Stimulated activated CD8-positive, alpha-beta memory T cell treated with anti-CD3 and anti-CD28 coated beads, Interleukin-2, amount 100 ng/mL, for 1 hour (primary cell): ENCODE results near the gene PTRH1.
"Not testable (repeated sequence)": the region's sequence is repeated elsewhere in the genome, so short reads cannot be mapped to it uniquely, and the experiment has no call there.

Experiments
- DNase-seq, 2 donors: peaks; one replicate each; pipeline ENCODE4 v3.0.0-alpha.2; 2020; ENCODE audit warnings: low read depth in 2 of 2

Gene PTRH1, protein sequence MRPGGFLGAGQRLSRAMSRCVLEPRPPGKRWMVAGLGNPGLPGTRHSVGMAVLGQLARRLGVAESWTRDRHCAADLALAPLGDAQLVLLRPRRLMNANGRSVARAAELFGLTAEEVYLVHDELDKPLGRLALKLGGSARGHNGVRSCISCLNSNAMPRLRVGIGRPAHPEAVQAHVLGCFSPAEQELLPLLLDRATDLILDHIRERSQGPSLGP

DNA sequence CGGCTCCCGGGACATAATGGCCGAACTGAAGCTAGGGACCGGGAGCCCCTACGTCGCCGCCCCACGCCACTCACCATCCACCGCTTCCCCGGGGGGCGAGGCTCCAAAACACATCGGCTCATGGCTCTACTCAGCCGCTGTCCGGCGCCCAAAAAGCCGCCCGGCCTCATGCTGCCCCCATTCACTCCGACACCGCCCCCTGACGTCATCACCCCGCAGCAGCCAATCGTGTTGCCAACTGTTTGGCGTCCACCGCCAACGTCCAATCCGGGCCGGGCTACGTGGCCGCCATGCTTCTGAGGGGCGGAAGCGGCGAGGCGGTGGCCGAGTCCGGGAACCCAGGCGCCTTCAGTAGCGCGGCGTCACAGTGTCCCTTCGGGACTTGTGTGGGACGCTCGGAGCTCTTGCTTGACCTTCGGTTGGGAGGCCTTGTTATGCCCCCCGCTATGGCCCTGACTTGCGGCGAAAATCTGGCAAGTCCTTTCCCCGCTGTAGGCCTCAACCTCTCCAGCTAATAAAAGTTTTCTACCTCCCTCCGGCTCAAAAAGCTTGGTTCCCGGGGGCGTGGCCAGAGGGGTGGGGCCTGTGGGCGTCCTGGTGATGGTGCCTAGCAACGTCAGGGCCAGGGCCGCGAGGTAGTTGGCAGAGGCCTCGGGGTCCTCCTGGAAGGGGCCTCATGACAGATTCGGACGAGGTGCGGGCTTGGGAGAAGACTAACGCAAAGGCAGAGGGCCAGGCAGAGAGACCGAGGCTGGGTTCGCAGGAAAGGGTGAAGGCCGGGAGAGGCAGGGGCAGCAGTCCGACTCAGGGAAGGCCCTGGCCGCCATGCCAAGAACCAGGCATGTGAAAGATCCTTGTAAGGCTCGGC, at the start of gene PTRH1, which contains the start of gene TTC16:
PTRH1 (minus strand) TSS at position 194 of the 868 bp plus-strand sequence; CDS start at position 170, 24 bp downstream.
TTC16 (plus strand) TSS at position 610 of the 868 bp plus-strand sequence; CDS start at position 677, 67 bp downstream.
- DNase-seq: peak; percentile 94 to 96

DNA sequence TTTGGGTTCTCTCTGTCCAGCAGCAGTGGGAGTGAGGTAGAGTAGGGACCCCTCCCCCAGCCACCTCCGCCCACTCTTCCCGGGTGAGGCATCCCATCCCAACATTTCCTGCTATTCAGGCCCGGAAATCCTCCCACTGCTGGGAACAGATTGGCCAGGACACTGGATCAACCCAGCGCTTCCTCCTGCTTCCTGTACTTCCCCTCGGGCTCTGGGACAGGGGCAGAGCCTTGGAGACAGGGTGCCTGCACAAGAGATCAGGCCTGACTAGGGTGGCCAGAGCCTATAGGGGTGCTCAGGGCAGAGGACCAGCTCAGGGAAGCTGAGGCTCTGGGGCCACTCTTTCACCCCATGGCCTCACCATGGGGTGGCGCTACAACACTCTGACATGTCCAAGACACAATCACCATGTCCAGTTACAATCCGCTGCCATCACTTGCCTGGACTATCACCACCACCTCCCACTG, 48.5 kb upstream of the PTRH1 start:
- no peak for DNase-seq

DNA sequence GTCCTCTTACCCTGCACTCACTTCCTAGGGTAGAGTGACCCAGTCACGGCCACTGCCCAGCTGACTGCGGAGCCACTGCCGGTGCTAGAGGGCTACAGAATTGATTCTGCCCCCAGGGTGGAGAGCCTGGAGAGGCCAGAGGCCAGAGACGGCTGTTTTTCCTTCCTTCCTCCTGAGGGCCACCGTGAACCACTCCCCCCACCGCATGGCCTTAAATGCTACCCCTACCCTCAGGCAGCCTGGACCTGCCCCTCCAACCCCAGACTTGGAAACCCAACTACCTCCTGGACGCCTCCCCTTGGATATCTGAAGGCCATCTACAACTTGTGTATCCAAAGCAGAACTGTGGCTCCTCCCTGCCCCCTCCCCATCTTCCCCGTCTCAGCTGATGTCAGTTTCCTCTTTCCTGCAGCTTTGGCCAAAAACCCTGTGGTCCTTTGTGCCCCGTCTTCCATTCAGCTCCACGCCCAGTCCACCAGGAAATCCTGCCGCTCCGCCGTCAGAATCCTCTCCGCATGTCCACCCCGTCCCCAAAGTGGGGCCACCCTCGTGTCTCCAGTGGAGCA, 46.7 kb upstream of the PTRH1 start:
- DNase-seq: no peak

DNA sequence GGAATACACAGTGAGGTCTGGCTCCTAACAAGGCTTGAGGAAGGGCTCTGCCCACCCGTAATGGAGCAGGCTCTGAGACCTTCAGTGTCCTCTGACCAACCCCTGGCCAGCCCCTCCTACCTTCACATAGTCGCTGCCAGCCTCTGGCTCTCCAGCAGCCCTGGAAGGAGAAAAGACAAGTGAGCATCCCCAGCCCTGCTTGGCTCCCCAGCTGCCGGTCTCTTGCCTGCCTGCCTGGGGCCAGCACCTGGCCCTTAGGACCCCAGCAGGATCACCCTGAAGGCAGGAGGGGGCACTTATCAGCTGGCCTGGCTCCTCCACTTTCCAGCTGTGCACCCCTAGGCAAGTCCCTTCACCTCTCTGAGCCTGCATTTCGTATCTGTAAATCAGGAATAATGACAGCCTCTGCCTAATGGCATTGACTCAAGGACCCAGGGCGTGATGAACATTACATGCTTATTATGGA, 46.1 kb upstream of the PTRH1 start:
- DNase-seq: no peak

DNA sequence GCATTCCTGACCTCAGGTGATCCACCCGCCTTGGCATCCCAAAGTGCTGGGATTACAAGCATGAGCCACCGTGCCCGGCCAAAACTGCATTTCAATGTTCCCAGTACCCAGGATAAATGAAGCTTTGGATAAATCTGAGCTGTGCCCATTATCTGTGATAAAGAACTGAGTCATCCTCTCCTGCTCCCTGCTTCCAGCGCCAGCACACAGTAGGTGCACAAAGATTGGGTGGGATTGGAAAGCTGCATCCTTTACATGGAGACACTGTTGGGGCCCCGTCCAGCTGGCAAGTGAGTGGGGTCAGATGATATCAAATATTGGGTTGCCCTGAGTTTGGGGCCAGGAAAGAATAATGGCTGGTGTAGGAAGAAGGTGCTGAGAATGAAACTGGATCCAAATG, 45.6 kb upstream of the PTRH1 start:
- DNase-seq: no peak

DNA sequence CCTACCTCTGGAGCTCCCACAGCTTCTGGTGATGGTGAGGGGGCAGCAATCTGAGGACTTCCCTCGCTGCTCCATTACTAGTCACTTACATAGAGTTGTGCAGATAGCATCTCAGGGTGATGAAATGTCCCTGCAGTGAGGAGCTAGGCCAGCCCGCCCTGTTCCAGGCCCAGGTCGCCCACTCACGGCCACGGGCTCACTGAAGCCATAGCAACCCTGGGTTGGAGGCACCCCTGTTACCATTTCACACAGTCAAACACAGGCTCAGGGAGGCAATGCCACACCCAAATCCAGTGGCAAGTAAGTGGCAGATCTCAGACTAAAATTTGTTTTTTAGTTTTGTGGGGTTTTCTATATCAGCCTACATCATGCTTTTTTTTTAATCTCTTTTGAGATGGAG, 43.4 kb upstream of the PTRH1 start:
- no peak for DNase-seq

DNA sequence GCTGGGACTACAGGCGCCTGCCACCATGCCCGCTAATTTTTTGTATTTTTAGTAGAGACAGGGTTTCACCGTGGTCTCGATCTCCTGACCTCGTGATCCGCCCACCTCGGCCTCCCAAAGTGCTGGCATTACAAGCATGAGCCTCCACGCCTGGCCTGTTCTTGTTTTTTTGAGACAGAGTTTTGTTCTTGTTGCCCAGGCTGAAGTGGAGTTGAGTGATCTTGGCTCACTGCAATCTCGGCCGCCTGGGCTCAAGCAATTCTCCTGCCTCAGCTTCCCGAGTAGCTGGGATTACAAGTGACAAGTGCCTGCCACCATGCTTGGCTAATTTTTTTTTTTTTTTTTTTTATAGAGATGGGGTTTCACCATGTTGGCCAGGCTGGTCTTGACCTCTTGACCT, 41.3 kb upstream of the PTRH1 start:
- not testable (repeated sequence) for DNase-seq

DNA sequence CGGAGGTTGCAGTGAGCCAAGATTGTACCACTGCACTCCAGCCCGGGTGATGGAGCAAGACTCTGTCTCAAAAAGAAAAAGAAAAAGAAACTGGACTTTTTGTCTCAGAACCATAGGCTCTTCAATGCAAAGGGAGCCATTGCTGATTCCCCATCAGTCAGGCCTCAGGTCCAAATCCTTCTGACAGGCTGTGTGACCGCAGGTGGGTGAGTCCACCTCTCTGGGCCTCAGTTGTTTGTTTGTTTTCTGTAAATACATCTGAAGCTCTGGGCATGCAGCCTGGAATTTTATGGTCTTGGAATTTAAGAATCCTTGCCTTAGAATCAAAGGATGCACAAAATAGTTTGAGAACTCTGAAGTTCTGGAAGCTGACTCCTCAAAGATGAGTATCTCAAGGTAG, 40.8 kb upstream of the PTRH1 start:
- DNase-seq: no peak

DNA sequence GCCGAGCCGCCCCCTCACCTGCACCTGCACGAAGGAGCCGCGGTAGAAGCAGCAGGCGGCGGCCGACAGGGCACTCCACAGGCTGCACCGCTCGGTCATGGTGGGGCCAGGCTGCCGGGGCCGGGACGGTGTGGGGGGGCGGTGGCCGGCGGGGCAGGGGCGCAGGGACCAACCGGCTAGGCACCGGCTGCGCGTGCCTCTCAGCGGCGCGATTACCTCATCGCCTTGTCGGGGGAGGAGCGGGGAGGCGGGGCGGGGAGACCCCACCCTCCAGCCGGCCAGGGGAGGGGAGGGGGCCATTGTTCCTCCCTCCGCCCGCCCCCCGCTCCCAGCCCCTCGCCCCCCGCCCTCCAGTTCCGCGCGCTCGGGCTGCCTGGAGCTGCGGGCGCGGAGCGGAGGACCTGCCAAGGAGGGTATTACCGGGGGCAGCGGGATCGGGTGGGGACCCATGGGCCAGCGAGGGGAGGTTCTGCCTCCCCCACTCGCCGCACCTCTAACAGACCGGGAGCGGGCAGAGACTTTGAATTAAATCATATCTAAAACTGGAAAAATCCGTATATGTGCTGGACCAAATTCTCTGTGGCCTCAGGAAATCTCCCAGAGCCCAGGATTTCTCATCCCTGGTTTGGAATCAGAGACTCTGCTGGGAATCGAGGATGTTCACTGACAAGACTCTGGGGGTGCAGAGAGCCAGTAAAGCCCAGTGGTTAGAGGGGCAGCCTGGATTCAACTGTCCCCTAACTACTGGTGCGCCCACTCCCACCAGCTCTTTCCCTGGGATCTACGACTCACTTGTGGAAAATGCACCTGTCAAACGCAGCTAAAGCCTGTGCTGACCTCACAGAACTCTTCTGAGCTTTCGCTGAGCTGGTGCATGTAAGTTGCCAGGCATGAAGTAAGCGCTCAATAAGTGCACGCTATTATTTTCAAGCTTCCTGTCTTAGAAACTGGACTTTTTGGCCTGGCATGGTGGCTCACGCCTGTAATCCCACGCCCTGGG, 39.9 kb upstream of the PTRH1 start:
- DNase-seq: no peak

DNA sequence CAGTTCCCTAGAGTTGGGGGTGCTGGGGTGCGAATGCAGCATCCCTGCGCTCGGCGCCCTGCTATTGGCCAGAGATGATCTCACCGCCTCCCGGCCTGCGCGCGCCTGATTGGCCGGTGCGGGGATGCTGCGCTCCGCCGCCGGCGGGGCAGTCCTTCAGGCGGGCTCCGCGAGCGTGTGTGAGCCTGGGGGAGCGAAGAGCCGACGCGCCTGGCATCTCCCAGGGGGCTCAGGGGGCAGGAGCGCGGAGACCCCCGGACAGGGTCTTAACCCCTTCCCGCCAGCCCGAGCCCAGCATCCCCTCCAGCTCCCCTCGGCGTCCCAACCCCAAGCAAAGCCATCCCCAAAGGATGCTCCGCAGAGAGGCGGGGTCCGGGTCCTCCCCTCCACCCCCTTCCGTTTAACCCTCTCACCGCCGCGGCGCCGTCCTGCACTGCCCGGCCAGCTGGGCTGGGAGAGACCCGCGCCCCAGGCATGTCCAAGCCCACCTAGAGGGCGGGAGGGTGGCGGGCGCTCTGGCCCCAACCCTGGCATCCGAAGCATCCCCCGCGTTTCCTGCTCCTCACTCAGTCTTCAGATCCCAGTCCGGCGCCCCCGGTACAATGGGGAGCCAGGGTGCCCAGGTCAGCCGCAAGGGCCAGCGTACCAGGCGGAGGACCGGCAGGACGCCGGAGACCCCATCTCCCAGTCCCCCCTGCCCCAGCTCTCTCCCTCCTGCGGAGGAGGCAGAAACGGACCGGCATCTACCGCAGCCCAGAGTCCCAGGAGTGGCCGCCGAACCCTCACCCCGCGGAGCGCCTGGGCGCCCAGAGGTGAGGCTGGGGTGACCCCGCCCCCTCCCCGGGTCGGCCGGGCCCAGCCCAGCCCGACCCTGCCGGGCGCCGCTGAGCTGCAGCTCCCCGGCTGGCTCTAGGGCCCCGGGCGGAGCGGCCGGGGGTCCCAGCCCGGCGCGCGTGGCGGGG, 38.9 kb upstream of the PTRH1 start:
- DNase-seq: no peak

DNA sequence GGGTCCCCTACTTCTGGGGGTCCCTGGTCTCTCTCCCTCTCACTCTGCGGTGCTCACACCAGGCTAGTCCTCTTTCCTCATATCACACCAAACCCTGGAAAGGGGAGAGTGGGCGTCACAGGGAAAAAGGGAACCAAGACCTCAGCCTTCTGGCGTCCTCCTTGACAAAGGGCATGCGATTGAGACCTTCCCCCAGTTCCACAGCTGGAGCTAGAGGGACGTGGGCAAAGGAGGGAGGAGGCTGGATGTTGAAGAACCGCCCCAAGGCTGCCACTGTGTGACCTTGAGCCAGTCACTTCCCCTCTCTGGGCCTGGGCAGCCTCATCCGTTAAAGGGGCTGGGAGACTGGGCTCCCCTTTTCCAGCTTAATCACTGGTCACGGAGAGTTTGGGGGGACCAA, 38.2 kb upstream of the PTRH1 start:
- no peak for DNase-seq

DNA sequence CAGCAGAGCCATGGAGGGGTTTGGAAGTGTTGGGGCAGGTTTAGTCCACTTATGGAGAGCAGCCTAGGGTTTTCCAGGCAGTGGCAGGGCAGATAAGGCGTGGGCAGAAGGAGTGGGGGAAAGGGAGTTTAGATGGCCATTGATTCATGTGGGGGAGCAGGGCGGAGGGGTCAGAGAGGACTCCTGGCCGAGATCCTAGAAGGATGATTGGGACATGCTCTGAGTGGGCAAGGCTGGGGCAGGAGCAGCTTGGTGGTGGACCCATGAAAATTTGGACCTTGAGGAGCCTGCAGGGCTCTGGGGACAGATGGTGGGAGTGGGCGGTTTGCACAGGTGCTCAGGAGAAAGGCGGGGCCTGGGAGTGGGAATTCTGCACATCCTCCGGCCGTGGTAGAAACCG, 37.7 kb upstream of the PTRH1 start:
- DNase-seq: no peak

DNA sequence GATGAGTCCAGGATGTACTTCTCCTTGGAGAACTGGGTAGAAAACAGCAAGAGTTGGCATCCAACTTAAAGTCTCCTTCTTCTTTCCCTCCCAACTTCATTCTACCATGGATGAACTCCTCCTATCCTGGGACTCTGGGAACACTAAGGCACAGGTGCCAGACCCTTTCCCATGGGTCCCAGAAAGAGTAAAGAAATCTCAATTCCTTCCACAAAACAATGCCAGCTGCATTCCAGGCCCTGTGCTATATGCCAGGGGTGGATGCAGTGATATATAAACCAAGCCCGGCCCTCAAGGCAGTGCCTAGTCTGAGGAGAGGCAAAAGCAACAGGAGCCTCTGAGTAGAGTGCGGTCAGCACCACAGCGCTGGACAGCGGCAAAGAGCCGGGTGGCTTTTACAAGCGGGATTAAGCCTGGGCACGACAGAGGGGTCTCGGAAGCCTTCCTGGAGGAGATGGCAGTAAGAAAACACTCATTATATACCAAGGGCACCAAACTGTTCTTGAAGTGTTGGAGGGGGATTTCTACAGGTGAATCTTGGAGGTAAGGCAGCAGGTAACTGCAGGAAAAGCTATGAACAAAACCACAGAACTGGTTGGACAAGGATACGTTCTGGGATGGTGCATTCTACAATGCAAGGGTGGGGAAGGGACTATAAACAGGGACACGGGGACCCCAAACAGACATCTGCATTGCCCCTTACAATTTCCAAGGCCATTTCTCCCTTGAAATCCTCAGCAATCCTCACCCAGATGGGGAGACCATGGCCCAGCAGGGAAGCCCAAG, 36.0 kb upstream of the PTRH1 start:
- no peak for DNase-seq

DNA sequence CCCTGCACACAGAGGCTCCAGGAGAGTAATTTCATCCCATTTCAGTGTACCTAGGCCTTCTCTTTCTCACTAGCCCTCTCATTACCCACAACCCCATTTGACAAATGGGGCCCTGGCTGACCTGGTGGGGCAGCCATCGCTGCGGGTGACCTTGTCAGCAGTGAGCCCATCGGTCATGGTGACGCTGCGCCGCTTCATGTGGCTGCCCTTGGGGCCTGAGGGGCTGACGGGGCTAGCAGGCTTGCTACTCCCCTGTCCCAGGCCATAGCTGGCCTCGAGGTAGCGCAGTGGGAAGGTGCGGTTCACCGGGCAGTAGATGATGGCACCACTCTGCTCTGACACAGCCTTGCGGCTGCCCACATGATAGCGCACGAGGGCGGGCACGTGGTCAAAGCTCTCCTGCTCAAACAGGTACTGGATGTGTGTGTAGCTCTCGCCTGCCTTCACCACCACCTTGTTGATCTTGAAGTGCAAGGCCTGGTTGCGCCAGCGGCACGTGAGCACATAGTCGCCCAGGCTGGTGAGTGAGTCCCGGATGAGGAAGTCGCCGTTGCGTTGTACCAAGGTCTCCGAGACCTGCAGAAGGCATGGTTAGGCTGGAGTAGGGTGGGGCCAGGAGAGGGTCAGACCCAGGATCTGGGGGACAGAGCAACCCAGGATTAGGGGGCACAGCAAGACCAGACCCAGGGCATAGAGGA, 33.8 kb upstream of the PTRH1 start:
- no peak for DNase-seq

DNA sequence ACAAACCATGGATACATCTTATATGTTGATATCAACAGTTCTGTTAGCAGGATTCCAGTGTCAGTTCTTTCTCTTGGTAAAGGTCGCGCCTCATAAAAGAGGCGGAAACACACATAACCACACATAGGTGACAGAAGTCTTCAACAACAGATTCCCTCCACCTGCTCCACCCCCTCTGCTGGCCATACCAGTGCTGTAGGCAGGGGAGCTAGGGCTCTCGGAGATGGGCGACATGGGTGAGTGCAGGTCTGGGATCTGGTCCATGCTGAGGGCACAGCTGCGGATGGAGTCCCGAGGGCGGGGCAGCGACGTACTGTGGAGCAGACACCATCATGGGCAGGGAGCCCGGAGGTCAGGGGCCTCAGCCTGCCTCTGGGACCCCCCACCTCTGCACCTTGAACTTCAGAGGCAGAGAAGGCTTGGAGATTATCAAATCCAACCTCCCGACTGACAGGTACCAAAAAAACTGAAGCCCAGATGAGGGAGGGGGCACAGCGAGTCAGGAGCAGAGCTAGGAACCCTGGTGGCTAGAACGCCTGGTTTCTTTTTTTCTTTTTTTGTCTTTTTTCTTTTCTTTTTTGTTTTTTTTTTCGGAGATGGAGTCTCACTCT, 31.6 kb upstream of the PTRH1 start:
- no peak for DNase-seq

DNA sequence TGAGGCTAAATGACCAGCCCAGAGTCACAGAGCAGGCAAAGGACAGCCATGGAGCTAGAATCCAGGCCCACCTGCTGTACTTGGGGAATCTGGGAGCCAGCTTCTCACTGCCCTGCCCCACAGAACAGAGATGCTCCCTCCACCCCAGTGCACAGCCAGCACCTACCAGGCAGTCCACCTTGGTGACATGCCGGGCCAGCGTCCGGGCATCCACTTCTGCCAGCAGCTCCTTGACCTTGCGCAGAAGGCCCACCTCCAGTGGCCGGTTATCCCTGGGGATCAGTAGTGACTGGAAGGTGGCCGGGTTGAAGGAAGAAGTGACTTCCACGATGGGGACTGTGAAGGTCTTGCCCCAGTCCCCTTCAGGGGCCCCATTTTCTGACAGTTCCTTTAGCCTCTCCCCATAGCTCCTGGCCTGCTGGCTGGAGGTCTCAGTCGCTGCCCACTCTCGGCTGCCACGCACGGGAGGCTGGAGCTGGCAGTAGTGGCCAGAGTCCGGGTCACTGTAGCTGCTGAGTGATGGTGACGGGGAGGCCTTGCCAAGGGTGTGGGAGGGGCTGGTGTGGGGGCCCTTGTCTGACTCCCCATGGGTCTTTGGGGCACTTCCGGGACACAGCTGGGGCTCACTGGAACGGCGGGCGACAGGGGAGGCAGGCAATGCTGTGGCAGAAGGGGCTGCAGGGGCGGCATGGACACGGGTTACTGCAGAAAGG, 29.1 kb upstream of the PTRH1 start:
- no peak for DNase-seq

DNA sequence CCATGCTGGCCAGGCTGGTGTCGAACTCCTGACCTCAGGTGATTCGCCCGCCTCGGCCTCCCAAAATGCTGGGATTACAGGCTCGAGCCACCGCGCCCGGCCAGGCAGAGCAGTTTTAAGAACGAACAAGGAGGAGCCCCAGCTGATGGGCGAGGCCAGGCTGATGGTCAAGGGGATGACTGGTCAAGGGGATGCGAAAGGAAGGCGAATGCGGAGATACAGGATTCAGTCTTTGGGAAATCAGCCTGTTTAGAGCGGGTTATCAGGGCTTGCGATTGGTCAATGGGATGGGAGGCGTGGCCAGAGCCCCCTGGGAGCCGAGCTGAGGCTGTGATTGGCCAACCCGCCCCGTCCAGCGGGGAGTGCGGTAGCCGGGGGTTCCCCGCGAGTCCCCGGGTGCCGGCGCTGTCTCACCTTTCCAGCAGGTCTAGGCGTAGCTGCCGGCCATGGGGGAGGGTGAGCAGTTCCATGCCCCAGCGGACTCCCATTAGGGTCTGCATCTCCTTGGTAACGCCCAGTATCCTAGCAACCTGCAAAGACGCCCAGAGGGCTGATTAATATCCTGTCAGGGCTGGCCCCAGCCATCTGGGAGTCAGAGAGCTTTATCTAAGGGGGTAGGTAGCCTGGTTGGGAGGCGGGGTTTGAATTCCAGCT, 27.1 kb upstream of the PTRH1 start:
- no peak for DNase-seq
